NCI-H2107 treated with DMSO at 0.1 percent for 48 hours (cell line): ENCODE results near the gene HEPHL1.

Experiments
- DNase-seq: peaks from one replicate; lab custom pipeline; 2025; ENCODE audit not compliant: unreplicated experiment; lab: John Stamatoyannopoulos, UW

Gene HEPHL1

DNA sequence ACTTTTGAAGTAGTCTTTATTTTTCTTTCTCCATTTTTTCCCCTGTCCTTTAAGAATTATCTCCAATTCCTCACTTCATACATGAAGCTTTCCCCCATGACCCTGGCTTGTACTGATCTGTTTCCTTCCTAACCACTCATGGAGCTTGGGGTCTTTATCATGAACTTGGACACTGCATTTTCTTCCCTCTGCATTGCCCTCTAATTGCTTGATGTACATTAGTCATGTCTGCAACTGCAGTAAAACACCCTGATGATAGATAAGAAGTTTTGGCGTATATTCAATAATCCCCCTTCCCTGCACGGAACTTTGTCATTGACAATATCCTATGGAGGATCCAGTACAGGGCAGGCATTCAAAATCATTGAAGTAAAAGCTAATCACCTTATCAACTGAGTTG, 3.4 kb downstream of the HEPHL1 start:
- DNase-seq, result no peak

DNA sequence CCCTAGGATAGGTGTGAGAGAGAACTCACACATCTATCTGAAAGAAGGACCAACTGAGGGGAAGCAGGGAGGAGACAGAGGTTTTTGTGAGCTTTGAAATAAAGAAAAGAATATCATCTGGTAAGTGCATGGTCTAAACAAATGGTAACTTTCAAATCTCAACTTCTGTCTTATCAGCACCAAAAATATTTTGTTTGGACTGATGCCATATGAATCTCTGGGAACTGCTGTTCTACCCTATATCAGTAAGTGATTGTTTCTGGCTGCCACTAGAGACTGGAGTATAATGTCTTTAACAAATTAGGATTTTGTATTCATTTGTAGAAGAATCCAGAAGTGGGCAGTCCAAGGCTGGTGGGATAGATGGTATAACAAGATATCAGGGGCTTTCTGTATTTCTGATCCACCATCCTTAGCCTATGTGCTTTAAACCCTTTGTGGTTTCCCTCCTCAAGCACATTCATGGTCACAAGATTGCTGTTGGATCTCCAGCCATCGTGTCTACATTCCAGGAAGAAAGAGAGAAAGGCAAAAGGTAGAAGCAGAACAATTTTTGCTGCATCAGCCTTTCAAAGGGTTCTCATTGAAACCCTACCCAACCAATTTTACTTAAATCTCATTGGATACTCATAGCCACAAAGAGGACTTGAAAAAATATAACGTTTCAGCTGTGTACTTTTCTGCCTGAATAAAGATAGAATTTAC, 4.7 kb downstream of the HEPHL1 start:
- DNase-seq, result no peak

DNA sequence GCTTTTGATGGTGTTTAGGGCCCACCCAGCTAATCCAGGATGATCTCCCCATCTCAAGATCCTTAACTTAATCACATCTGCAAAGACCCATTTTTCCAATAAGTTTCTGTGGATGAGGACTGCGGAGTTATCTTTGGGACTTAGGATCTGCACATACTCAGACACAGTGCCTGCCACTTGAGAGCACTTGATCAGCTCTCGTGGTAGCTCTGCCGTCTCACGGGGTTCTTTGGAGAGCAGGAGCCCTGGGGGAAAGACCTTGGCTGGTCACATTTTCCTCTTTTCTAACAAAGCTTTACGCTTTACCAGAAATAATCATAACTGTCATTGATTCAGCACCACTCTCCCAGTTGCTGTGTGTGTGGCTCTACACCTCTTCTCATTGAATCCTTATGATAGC, 6.1 kb downstream of the HEPHL1 start:
- no peak for DNase-seq

DNA sequence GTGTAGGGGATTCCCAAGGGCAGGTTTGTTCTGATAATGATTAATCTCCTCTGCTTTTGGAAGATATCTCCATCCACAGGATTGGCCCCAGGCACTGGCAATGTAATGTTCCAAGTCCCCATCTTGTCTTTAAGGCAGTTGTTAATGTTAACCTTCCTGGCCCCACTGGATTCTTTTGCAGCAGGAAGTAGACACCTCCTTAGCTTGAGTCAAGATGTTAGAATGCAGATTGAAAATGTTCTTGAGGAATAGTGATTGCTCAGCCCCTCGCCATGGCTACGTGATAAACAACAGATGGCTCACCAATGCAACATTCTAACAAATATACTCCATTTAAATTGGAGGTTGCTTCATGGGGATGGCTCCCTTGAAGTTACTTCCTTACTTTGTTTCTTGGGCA, 7.3 kb downstream of the HEPHL1 start:
- DNase-seq, result no peak

DNA sequence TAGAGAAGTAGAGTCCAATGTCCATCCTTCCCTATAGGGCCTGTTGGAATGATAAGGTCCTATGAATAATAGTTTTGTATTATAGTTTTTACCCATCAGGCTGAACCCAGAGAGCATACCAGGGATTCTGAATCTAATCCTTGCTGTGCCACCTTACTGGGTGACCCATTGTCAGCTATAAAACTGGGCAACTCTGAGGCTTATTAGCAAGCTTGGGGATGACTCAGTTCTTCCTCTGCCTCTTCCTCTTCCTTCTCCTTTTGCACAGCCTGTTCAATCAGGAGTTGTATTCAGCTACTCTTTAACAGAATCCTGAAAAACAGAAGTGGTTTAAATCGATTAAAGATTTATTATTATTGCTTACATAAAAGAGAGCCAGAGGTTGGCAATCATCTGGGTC, 8.9 kb downstream of the HEPHL1 start:
- DNase-seq, result no peak

DNA sequence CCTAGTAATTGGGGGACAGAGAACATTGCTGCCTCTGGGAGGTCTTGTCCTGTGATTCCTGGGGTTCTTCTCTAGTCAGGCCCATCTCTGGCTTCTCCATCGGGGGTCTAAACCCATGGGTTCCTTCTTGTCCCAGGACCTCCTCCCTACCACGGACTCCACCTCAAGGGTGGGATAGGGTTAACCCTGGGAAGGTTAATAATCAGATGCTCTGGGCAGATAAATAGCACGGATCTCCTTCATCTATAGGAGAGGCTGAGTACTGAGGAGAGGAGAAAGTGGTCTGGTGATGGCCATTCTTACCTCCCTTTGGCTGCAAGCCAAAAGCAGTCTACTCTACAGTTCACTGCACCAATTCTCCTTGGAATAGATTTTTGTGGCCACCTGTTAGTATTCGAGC, 10.5 kb downstream of the HEPHL1 start:
- DNase-seq, result no peak

DNA sequence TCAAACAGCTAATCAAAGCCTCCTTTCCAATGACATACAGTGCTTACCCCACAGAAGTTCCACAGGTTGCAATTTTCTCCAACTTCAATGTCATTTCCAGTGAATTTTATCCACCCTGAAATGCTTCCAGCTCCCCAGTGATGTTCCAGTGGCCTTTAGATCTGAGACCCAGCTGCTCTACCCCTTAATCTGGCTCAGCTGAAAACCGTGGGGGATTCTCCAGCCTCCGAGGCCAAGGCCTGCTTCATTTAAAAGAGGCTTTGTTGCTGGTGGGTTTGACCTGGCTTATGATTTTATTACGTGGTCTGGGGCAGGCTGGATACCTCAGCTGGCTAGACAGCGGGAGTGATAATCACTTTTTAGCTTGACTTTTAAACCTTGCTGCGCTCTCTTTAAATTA, 10.9 kb downstream of the HEPHL1 start:
- DNase-seq, result no peak

DNA sequence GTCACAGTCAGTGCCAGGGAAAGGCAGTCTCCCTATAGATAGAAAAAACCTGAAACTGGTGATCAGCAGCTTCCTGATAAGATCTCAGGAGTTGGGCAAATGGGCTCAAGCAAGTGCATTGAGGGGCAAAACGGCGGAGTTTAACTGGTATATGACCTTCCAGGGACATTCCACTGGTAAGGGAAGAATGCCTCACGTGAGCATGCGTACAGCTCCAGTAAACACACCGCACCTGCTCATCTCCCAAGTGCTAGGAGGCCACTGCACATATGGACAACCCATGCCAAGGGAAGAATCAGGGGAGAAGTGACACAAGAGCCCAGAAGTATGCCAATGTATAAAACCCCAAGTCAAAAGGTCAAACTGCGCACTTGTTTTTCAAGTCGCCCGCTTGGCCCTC, 11.6 kb downstream of the HEPHL1 start:
- no peak for DNase-seq

DNA sequence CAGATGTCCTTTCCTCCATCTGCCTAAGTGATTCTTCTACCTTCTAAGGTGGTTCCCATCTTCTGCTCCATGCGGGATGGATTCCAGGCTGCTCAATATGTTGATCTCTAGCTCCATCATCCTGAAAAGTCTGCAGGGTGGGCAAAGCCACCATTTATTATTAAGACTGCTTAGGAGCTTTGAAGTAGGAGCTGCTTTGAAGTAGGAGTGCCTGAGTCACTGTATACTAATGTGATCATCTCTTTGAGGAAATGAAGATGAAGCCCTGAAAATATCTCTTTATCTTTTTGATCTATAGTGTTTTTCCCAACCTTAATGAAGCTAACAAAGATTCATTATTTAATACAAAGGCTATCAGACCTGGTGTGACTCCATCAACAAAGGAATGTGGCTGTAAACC, 13.1 kb downstream of the HEPHL1 start:
- no peak for DNase-seq

DNA sequence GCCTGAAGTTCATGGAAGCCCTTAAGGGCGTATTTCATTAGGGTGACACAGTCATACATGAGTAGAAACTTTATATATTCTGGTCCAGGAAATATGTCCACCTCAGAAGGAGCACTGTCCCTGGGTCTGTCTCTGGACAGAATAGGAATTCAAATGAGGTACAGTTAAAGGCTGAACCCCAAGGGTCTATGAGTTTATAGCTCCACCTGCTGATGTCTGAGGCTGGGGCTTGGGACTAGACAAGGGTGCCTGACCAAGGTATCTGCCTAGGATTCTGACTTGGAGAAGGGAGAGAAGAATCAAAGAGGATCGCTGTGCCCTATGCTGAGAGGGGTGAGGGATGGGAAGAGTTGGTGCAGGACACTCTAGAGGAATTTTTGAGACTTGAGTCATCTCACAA, 14.9 kb downstream of the HEPHL1 start:
- no peak for DNase-seq

DNA sequence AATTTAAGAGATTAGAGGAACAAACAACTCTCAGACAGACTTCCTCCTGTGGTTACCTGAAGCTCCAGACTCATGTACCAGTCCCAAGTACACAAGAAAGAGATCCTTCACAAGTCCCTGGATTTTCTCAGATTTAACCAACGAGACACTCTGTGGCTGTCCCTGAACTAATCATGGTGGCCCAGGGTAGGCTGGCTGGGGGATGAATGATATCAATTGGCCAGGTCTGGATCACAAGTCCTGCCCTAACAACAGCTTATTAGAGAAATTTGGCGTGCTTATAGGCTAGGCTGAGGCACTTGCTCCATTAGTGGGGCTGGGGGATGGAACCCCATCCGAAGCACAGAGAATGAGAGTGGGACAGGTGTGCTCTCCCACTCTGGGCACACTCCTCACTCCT, 22.1 kb downstream of the HEPHL1 start:
- DNase-seq, result no peak

DNA sequence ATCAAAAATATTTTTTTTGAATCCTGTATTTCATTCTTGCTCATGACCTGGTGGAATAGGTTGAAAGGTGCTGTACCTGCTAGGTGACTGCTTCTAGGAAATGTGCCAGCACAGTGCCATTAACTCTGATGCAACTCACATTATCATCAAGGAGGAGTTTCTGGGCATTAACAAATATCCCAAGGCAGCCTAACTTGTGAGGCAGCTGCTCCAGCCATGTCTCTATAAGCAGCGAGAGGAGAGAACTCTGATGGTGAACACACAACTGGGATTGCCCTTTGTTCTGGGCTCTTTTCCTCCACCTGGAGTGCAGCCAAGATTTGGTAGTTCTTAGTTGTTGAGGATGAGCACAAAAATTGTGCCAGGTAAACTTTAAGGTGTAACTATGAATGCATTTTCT, 25.6 kb downstream of the HEPHL1 start:
- no peak for DNase-seq

DNA sequence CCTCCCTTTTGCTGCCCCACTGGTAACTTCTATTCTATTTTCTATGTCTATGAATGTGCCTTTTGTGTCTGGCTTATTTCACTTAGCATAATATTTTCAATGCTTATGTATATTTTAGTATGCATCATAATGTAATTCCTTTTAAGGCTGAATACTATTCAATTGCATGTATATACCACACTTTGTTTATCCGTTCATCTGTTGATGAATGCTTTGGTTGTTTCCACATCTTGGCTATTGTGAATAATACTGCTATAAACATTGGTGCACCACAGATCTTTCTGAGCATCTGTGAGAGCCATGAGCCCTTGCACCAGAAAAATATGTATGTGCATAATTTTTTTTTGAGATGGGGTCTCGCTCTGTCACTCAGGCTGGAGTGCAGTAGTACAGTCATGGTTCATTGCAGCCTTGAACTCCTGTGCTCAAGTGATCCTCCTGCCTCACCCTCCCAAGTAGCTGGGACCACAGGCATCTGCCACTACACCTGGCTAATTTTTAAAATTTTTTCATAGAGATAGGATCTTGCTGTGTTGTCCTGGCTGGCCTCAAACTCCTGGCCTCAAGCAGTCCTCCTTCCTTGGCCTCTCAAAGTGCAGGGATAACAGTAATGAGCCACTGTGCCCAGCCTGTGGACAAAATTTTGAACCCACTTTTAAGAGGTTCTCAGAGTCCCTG, 27.0 kb downstream of the HEPHL1 start:
- no peak for DNase-seq

DNA sequence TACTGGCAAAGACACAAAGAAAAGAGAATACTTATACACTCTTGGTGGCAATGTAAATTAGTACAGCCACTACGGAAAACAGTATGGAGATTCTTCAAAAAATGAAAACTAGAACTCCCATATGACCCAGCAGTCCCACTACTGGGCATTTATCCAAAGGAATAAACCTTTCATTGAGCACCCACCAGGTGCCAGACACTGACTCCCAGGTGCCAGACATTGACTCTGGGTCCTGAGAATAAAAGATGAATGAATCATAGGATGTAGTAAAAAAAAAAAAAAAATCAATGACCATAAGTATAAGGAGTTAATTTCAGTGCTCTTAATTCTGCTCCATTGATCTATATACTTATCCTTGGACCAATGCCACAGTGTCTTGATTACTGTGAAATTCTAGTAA, 28.2 kb downstream of the HEPHL1 start:
- DNase-seq, result peak; percentile 2

DNA sequence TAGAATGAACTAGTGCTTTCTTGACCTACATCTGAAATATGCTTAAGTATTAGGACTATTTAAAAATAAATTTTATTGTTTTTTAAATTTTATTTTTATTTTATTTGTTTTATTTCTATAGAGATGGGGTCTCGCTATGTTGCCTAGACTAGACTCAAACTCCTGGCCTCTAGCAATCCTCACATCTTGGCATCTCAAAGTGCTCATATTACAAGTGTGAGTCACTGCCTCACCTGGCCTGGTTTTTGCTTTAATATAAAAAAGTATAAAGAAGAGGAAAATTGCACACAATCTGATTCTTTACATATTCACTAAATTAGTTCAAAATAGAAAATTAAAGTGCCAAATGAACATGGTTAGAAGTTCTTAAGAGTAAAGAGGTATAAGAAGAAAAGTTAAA, 37.5 kb downstream of the HEPHL1 start:
- DNase-seq, result no peak

DNA sequence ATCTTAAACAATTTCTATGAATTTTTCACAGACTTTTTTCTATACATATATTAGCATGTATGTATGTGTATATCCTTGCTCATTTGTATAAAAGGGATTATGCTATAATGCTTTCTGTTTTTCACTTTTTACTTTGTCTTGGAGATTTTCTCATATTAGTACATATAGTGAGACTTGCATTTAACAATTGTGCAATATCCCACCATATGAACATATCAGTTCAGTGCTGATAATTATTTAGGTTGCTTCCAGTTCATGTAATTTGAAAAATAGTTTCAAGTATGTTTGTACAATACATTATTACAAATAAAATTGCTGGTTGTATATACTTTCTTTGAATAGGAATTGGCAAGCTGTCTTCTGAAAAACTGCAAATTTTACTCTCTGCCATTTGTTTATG, 37.9 kb downstream of the HEPHL1 start:
- DNase-seq, result no peak

DNA sequence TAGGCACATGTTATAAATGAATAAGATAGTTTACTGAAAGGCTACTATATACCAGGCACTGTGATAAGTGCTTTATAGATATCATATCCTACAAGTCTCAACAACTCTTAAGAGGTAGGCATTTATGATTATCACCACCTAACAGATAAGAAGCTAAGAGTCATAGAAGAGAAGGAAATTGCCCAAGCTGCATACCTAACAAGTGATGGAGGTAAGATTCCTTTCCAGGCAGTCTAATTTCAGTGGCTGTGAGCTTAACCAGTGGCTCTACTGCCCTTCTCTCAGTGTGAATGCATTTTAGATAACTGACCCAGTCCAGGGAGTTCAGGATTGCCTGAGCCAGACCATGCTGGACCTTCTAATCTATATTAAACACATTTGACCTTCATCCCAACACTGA, 39.2 kb downstream of the HEPHL1 start:
- no peak for DNase-seq

DNA sequence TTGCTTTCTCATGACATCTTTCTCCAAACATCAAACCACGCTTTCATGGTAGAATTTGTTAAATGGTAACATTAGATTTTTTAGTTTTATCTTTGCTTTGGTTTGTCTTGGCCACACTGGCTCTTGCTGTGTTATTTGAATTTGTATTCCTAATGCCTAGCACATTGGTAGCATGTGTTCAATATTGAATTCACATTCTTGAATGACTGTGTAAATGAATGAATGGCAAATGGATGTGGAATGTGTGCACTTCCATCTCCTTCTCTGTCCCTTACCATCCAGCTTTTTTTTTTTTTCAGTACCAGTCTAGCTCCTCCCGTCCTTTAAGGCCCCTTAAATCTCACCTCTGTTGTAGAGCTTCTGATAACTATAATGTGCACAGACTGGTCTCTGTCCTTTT, 41.2 kb downstream of the HEPHL1 start:
- no peak for DNase-seq

DNA sequence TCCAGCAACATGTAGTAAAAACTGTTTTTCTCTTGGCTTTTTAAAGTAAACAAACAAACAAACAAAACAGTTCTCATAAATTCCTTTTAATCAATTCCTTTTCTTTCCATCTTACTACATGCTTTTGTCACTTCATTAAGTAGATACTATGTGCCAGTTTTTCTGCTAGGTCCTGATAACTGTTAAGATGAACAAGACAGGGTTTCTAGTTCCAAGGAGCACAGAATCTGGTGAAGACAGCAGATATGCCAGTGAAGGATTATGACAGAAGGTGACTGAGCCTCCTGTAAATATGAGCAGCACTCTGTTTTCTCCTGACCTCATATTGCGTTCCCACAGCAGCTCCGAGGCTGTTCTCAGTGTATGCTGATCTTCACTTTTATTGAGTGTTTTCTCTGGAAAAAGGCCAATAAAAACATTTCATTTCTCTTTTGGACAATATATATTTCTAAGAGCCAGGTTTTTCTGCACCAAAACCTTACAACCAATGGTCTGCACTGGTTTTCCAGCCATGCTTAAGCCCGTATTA, 45.8 kb downstream of the HEPHL1 start:
- no peak for DNase-seq

DNA sequence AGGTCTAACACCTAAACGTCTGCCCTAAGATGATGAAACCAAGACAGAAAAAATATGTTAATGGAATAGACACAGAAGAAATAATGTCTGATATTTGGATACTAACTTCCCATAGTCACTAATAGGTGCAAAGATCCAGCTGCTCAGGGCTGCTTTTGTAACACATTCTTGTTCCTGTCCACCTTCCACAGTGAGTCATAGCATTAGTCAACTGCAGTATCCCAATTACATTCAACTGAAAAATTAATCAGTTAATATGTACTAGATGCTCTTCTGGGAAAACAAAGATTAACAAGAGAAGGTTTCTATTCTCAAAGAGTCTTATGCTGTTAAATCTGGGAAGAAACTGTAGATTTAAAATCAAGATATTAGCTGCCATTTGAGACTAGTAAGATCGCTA, 47.6 kb downstream of the HEPHL1 start:
- no peak for DNase-seq

DNA sequence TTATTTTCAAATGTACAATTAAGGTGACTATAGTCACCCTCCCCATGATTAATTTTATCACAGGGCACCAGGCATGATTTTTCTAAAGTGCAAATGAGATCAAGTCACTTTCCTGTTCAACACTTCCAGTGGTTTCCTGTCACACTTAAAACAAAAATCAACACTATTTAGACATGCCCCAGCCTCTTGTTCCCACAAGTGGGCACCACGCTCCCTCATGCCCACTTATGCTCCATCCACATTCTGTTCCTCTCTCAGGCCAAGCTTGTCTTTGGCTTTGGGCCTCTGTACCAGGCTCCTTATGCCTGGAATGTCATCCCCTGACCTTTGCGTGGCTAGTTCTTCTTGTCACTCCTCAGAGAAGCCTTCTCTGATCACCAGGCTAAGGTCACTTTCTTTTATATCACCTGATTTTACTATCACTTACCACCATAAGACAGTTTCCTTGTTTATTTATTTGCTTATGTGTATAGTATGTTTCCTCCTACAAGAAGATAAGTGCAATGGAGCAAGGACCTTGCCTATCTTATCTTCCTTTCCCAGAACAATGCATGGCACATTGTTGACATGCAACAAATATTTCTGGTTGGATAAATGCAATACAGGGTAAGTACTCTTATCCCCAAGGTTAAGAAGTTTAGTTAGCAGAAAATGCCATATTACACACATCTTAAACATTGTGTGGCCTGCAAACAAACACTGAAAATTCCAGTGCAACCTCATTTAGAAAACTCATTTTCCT, 56.6 kb downstream of the HEPHL1 start:
- DNase-seq, result no peak

DNA sequence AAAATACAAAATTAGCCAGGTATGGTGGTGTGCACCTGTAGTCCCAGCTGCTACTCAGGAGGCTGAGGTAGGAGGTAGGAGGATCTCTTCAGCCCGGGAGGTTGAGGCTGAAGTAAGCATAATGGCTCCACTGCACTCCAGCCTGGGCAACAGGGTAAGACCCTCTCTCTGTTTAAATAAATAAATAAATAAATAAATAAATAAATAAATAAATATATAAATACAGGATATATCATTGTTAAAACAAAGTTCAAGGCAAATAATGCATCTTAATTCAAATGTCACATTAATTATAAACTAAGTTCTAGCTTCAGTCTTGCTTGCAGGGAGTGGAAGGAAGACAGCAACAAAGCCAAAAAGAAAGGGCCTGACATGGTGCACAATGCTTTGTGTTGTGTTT, 63.0 kb downstream of the HEPHL1 start:
- no peak for DNase-seq
